ENCODE measurements around the gene AP1S1. TPM values are rescaled to one million over a fixed set of nuclear protein-coding genes. Genes with fewer than 3 reads are reported as not detected.
"Not testable (repeated sequence)": the region's sequence is repeated elsewhere in the genome, so short reads cannot be mapped to it uniquely, and the experiment has no call there.

The AP1S1 gene
- total and polyA plus RNA-seq, 12 donors = 7.8 to 33.1 (median 11.4) TPM

GRCh38 chr7:101201695-101202602 lies 47.7 kb downstream of the AP1S1 start:
- Histone ChIP-seq H3K27me3 (peaks cover 25 to 67% (median 63%) of the 10 kb centered on the region in 7 donors), H3K4me3 (peak overlapping the region in 5 of 10 donors; percentile 6 to 30 (median 20)), H3K27ac (no peak overlapping the region), H3K4me1 (peaks cover 4 to 27% (median 9%) of the 10 kb centered on the region in 9 donors), H3K36me3 (peaks cover 0 to 13% (median 0%) of the 10 kb centered on the region in 9 donors), H3K9me3 (no peaks in the 10 kb centered on the region)
- DNase-seq = no peak
- no peak for TF ChIP-seq CTCF (IDR thresholded peaks at IDR 0.05)
- intact Hi-C loops (cut with DNase I) = no loop called here
- 7% methylated on average over 74 to 75 of the region's 75 CpGs for WGBS, 2 donors
- ATAC-seq = peak in 4 of 8 donors; percentile 11 to 45 (median 42)

DNA sequence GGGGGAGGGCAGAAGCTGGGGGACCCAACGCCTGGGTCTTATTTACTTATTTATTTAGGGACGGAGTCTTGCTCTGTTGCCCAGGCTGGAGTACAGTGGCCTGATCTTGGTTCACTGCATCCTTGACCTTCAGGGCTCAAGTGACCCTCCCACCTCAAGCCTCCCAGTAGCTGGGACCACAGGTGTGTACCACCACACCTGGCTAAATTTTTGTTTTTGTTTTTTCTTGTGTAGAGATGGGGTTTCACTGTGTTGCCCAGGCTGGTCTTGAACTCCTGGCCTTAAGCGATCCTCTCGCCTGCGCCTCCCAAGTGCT lies 48.3 kb downstream of the AP1S1 start:
- peaks cover 25 to 62% (median 59%) of the 10 kb centered on the region in 7 donors for H3K27me3 ChIP-seq
- no peak for TF ChIP-seq CTCF (IDR thresholded peaks at IDR 0.05)
- H3K4me3 ChIP-seq = no peak overlapping the region
- no peak overlapping the region for H3K27ac ChIP-seq
- ATAC-seq (no peak), DNase-seq (no peak)
- intact Hi-C loops (cut with DNase I) = no loop called here
- H3K36me3 ChIP-seq = peaks cover 0 to 19% (median 0%) of the 10 kb centered on the region in 9 donors
- peaks cover 4 to 27% (median 9%) of the 10 kb centered on the region in 9 donors for H3K4me1 ChIP-seq
- WGBS, 2 donors = 84 to 85% methylated on average over 5 of the region's 5 CpGs
- no peaks in the 10 kb centered on the region for H3K9me3 ChIP-seq

- H3K4me3 ChIP-seq; DNase-seq; ATAC-seq; H3K9me3 ChIP-seq; H3K27ac ChIP-seq; intact Hi-C loops (cut with DNase I): not testable (repeated sequence)
- WGBS, 2 donors = 58% methylated on average over 22 of the region's 22 CpGs
- Histone ChIP-seq H3K4me1 (peaks cover 4 to 27% (median 9%) of the 10 kb centered on the region in 9 donors), H3K27me3 (peaks cover 25 to 55% (median 46%) of the 10 kb centered on the region in 7 donors), H3K36me3 (peaks cover 0 to 34% (median 10%) of the 10 kb centered on the region in 9 donors)
Observed at GRCh38 chr7:101203740-101204738, 49.8 kb downstream of the AP1S1 start.

DNA sequence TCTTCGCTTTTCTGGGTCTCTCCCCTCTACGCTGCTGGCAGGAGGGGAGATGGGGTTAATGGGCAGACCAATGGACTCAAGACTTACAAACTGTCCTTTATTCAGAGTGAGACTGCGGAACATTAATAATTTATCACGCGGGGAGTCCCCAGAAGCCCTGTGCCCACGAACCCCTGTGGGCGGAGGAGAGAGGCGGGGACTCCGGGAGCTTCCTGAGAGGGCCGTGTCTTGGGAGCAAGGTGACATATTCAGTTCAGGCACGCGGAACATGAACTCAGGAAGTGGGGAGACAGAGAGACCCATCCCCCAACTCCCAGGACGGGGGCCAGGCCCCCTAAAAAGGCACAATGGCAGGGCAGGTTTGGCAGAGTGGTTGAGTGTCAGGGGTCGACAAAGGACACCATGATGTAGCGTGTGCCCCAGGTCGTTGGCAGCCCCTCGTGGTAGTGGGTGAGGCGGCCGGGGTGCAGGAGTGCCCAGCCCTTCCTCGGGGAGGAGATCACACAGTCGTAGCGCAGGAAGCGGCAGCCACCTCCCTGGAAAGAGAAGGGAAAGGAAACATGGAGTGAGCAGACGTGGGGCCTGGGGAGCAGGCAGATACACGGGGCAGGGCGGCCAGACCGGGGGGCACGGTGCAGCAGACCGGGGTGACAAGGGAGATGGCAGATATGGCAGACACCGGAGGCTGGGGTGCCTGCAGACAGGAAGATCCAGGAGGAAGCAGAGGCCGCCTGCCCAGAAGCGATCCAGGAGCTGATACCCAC lies 51.8 kb downstream of the AP1S1 start:
- 85 to 89% methylated on average over 32 of the region's 32 CpGs for WGBS, 2 donors
- H3K4me1 ChIP-seq = peaks cover 4 to 27% (median 9%) of the 10 kb centered on the region in 9 donors
- DNase-seq = no peak
- H3K27me3 ChIP-seq = peaks cover 17 to 35% (median 26%) of the 10 kb centered on the region in 7 donors
- no peak overlapping the region for H3K4me3 ChIP-seq
- H3K9me3 ChIP-seq = no peaks in the 10 kb centered on the region
- intact Hi-C loops (cut with DNase I) = no loop called here
- no peak overlapping the region for H3K27ac ChIP-seq
- no peak for TF ChIP-seq CTCF (IDR thresholded peaks at IDR 0.05)
- H3K36me3 ChIP-seq = peaks cover 0 to 54% (median 13%) of the 10 kb centered on the region in 9 donors
- ATAC-seq = no peak
